ENCODE measurements around the gene CATSPER3.

GRCh38 chr5:135060021-135060420 is 92.3 kb downstream of the CATSPER3 start:
- TF ChIP-seq CTCF (IDR thresholded peaks at IDR 0.05) (no peak), POLR2A (IDR thresholded peaks at IDR 0.05) (no peak)

Measured in heart left ventricle (tissue), 13 donors.